NCI-H748 (cell line): Measurements from ENCODE around the gene TOR3A.

Experiments
- DNase-seq: peaks from one replicate; lab custom pipeline; 2025; ENCODE audit not compliant: unreplicated experiment; lab: John Stamatoyannopoulos, UW

Gene TOR3A

DNA sequence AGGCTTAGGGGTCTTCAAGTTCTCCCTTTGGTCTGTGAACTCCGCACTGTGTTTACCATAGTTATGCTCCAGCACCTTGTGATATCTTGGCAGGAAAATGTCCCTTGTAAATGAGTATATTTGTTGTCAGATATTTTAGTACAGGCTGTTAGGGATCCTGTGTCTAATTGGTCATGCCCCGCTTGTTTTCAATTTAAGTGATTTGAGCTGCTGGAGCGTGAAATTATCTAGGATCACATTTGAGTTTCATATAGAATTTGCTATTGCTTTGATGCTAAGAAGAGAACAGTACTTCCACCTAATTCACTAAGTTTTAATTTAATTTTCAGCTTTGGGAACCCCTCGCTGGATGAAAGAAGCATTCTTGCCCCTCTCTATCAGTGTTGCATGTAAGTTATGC, 15.4 kb upstream of the TOR3A start:
- no peak for DNase-seq

GRCh38 chr1:179077396-179077795, 4.5 kb upstream of the TOR3A start:
- DNase-seq, result no peak

DNA sequence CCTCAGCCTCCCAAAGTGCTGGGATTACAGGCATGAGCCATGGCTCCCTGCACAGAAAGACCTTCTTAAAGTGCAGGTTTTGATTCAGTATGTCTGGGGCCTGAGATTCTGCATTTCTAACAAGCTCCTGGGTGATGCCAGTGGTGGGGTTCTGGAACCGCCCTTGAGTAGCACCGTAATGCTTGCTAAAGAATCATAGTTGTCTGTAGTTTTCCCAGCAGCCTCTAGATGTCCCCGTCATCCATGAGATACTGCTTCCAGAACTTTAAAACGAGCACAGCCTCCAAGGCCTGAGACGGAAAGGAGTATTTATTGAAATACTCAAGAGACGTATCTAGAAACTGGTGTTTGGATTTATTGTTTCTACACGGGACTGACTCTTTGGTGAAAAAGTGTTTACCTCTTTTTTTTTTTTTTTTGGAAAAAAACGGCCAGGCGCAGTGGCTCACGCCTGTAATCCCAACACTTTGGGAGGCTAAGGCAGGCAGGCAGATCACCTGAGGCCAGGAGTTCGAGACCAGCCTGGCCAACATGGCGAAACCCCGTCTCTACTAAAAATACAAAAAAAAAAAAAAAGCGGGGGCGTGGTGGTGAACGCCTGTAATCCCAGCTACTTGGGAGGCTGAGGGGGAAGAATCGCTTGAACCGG, 2.6 kb upstream of the TOR3A start:
- peak; percentile 66 for DNase-seq

- DNase-seq, result no peak
These were observed 794 bp upstream of the TOR3A start for GRCh38 chr1:179080866-179081686.

DNA sequence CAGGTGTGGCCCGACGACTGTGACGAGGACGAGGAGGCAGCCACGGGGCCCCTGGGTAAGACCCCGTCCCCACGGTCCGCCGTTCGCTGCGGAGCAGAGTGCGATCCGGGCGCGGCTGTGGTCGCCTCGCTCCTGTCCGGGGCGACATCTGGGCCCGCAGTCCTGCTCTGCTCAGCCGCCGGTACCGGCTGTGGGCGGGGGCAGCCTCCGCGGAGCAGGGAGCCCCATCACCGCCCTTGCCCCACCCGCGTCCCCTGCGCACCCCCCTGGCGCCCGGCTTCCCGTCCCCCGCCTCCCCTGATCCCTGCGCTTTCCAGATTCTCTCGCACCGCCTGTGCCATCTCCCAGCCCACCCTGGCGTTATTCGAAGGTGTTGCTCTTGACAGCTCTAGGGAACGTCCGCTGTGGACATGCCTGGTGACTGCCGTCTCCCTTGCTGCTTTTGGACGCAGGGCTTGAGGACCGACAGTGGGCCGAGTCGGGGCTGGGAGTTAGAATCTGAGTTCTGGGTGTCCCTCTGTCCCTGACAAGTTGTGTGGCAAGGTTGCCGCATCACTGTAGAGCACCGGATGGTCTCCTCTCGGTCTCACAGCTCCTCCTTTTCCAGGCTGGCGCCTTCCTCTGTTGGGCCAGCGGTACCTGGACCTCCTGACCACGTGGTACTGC, 596 bp downstream of the TOR3A start:
- DNase-seq, result peak; percentile 32

DNA sequence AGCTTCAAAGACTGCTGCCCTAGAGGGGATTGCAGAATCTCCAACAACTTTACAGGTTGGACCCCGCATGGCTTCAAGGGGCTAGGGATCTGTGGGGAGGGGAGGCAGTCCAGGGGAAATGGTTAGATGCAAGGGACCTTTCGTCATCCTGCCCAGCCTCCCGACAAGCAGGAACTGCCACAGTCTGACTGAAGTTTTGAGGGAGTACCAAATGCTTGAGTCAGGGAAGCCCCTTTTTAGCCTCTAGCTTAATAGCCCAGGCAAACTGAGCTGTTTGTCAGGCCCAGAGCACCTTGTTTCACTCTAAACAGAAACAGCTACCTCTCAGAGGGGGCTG, 1.1 kb downstream of the TOR3A start:
- DNase-seq, result no peak

DNA sequence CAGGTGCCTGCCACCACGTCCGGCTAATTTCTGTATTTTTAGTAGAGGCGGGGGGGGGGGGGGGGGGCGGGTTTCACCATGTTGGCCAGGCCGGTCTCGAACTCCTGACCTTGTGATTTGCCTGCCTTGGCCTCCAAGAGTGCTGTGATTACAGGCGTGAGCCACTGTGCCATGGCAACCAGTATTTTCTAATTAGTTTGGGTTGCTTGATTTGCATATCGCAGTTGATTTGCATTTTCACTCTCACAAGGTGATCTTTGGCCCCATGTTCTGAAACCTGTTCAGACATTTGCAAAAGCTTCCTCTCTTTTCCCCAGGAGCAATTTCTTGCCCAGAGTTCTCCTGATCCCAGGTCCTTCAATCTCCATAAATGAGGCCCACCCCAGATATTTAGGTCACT, 1.7 kb downstream of the TOR3A start:
- no peak for DNase-seq

DNA sequence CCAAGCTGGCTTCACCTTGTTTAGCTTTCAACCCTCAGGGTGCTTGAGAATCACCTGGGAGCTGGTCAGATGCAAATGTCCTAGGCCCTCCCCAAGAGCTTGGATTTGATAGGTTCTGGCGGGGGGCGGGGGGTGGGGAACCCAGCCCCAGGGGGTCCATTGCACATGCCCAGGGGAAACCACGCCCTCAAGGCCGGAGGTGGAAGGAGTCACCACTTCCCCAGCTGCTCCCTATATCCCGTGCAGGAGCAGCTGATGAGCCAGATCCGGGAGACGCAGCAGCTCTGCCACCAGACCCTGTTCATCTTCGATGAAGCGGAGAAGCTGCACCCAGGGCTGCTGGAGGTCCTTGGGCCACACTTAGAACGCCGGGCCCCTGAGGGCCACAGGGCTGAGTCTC, 5.8 kb downstream of the TOR3A start:
- no peak for DNase-seq

DNA sequence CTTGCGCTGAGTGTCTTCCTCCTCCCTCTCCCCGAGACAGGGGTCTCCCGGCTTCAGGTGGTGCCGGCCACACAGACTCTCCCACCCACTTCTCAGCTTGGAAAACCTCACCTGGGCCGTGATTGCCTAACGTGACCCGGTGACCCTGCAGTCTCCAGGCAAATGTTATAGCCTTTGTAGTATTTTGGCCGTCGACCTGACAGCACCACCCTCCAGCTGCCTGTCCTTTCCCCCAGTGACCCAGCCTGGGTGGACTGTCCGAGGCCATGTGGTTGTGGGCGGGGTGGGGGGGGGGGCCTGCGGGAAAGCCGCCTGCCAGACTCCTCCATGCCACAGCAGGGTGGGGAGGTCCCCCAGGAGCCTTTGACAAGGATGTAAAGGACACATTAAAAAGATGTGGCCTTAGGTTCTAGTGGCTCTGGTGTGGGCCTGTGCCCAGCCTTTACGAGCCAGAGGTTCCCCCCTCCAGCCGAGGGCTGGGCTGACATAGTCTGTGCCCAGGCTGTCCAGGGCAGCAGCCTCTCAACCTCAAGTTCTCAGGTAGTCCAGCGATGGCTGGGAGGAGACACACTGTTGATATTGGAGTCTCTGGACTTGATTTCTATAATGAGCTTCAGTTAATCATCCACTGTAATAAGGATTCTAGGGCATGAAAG, 8.1 kb downstream of the TOR3A start:
- no peak for DNase-seq

DNA sequence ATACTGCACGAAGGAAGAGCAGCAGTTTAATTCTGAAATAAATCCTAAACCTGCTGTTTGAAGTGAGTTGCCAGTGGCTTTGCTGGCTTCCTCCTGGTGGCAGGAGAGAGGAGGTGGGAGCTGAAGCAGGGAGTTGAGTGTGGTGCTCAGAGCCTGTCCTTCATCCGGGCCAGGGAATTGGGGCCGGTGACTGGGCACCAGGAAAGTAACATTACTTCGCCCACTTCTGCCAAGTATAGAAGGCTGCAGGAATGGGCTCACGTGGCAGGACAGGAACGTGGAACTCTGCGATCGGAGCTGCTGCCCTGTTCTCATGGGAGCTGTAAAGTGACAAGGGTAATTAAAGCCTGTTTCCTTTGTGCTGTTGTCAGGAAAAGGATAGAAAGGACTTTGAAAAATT, 8.7 kb downstream of the TOR3A start:
- DNase-seq, result no peak

DNA sequence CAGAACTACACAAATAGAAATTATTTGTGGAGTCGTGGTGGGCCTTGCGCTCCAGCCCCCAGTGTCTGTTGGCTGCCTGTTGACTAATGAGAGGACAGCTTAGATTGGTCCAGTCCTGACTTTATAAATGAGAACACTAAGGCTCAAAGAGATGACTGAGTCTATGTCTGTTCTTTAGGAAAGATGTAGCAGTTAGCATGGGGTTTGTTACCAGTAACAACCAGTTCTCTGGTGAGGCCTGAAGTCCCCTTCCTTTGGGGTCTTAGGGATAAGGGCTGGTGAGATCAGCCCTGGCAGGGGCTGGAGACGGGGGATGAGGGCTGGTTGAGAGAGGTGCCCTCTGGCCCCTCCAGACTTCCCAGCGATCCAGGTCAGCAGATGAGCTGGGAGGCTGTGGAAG, 9.1 kb downstream of the TOR3A start:
- no peak for DNase-seq

GRCh38 chr1:179091691-179092165, 9.9 kb downstream of the TOR3A start:
- no peak for DNase-seq

GRCh38 chr1:179092896-179093461, 11.1 kb downstream of the TOR3A start:
- no peak for DNase-seq

DNA sequence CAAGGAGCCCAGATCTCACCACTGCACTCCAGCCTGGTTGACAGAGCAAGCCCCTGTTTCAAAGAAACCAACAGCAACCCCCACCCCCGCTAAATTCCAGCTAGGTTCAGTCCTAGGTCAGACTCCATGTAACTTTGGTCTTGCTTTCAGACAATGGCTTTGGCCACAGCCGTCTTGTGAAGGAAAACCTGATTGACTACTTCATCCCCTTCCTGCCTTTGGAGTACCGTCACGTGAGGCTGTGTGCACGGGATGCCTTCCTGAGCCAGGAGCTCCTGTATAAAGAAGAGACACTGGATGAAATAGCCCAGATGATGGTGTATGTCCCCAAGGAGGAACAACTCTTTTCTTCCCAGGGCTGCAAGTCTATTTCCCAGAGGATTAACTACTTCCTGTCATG, 12.9 kb downstream of the TOR3A start:
- DNase-seq, result no peak

- DNase-seq, result no peak
These were observed 13.5 kb downstream of the TOR3A start for GRCh38 chr1:179095377-179095776.

DNA sequence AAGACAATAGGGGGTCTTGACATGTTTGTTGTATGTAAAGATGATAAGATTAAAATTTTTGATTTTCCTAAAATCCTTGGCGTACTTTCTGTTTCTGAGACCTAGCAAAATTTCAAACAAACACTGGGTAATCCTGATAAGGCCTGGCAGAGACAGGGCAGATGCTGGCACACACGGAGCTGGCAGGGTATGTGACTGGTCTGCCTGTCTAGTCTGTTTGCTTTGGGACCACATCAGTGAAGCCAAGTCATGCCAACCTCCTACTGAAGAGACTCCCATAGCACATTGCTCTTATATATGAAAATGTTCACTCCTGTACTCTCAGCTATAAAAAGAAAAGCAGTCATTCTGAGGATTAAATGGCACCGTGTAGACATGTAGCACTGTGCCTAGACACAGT, 14.1 kb downstream of the TOR3A start:
- no peak for DNase-seq

DNA sequence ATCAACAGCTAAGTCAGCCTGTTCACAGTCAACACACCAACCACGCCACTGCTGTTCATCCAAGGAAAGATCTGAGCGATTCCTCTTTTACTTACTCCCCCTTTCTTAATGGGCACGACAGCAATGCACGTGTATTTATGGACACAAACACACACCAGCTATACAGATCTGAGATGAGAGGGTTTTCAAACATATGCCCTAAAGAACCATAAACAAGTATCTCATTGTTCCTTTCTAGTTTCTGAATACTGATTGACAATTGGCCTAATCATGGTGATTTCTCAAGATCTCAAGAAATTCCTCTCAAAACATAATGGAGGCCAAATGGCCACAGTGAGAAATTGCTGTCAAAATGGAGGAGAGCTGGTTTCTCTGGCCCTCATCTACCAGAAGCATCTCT, 18.0 kb downstream of the TOR3A start:
- DNase-seq, result no peak

GRCh38 chr1:179101566-179101965, 19.7 kb downstream of the TOR3A start:
- no peak for DNase-seq

DNA sequence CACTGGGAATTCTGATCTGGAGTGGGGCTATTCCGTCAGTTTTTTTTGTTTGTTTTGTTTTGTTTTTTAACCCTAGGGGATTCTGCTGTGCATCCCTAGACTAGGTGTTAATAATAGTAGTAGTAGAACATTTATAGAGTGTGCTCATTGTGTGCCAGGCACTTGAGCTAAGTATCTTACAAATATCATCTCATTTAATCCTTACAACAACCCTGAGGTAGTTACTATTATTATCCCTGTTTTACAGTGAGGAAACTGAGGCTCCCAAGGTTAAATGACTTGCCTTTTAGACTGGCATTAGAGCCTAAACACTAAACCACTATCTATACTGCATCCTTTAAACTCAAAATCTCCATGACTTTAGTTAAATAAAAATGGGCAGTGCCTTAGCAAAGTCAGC, 22.1 kb downstream of the TOR3A start:
- DNase-seq, result no peak

- DNase-seq, result no peak
These were observed 22.9 kb downstream of the TOR3A start for GRCh38 chr1:179104611-179105250.

- peak; percentile 15 for DNase-seq
These were observed 23.5 kb downstream of the TOR3A start for GRCh38 chr1:179105393-179105792.
